NOMO-1 (cell line): Measurements from ENCODE around the gene ULK1.
"Not testable (repeated sequence)": the region's sequence is repeated elsewhere in the genome, so short reads cannot be mapped to it uniquely, and the experiment has no call there.

ENCODE experiments used
- DNase-seq, 2 experiments: peaks; one replicate each; lab custom pipeline; 2025; ENCODE audit not compliant: unreplicated experiment in 2 of 2; lab: John Stamatoyannopoulos, UW

Gene ULK1

DNA sequence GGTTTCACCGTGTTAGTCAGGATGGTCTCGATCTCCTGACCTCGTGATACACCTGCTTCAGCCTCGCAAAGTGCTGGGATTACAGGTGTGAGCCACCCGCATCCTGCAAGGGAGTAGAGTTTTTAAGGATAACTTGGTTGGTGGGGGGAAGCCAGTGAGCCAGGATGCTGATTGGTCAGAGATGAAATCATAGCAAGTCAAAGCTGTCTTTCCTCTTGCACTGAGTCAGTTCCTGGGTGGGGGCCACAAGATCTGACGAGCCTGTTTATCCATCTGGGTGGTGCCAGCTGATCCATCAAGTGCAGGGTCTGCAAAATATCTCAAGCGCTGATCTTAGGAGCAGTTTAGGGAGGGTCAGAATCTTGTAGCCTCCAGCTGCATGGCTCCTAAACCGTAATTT lies 9.3 kb upstream of the ULK1 start:
- DNase-seq = not testable (repeated sequence)

DNA sequence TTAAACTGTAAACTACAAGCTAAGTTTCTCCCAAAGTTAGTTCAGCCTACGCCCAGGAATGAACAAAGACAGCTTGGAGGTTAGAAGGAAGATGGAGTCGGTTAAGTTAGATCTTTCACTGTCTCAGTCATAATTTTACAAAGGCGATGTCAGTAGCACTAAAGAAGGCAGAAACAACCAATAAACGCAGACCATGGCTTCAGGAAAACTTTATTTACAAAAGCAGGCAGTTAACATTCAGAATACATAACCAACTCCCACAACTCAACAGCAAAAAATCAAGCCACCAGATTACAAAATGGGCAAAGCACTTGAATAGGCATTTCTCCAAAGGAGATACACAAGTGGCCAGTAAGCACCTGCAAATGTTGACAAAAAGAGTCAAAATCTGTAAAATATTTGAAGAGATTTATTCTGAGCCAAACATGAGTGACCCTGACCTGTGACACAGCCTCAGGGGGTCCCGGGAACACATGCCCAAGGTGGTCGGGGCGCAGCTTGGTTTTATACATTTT lies 8.8 kb upstream of the ULK1 start:
- no peak for DNase-seq

DNA sequence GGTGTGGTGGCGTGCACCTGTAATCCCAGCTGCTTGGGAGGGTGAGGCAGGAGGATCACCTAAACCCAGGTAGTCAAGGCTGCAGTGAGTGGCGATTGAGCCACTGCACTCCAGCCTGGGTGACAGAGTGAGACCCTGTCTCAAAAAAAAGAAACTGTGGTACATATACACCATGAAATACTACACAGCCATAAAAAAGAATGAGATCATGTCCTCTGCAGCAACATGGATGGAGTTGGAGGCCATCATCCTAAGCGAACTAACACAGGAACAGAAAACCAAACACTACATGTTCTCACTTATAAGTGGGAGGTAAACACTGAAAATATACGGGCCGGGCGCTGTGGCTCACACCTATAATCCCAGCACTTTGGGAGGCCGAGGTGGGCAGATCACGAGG lies 2.7 kb upstream of the ULK1 start:
- not testable (repeated sequence) for DNase-seq

DNA sequence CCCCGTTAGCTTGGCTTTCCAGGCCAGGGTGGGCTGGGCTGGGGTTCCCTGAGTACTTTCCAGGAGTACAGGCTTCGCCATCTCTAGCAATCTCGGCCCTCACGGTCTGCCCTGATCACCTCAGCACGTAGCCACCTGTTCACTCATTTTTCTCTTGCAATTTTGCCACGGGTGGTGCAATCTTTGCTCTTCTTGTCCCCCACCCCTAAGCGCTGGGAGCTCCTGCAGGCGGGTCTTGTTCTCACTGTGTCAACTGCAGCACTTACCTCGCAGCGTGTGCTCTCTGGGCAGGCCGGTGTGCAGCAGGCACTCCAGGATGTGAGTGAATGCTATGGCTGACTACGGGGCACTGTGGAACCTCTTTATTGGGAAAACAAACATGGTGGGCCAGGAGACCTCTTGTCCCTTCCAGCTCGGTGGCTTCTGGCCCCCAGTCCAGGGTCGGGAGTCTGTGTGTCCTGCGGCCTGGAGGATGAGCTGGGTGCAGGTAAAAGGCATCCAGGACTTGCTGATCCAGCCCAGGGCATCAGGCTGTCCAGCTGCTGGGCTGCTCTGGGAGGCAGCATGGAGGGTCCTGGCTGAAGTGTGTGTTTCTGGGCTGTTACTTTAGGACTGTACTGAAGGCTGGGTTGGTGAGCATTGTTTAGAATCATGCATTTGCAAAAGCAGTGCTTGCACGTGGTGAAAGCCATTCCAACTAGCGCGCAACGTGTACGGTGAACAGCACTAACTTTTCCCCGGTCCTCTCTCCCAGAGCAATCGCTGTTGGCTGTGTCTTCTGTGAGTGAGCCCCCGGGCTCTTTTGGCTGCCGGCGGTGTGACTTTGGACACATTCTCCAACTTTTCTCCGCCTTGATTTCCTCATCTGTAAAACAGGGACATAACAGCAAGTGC lies 1.5 kb upstream of the ULK1 start:
- DNase-seq = no peak

DNA sequence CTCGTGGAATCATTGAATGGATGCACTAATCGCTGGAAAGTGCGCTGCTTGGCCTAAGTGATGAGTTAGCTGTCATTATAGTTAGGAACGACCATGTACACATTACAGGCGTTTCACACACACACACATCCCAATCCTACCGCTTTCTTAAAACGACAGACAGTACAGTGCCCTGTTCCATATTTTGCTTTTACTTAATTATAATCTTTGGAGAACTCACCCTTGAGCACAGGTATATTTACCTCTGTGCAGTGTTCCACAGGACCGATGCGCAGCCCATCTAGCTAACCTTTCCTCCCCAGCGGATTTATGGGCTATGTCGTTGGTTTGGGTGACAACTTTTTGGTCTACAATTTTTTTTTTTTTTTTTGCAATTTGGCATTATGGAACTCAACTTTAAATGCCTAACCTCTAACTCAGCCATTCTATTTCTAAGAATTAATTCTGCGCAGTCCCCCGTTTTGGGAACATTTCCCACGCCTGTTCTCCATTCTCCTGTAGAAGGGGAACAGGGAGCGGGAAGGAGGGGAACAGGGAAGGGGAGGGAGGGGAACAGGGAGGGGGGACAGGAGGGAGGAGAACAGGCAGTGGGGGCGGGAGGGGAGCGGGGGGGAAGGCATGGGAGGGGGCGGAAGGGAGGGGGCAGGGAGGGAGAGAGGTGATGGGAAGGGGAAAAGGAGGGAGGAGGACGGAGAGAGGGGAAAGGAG lies 663 bp upstream of the ULK1 start:
- no peak for DNase-seq

DNA sequence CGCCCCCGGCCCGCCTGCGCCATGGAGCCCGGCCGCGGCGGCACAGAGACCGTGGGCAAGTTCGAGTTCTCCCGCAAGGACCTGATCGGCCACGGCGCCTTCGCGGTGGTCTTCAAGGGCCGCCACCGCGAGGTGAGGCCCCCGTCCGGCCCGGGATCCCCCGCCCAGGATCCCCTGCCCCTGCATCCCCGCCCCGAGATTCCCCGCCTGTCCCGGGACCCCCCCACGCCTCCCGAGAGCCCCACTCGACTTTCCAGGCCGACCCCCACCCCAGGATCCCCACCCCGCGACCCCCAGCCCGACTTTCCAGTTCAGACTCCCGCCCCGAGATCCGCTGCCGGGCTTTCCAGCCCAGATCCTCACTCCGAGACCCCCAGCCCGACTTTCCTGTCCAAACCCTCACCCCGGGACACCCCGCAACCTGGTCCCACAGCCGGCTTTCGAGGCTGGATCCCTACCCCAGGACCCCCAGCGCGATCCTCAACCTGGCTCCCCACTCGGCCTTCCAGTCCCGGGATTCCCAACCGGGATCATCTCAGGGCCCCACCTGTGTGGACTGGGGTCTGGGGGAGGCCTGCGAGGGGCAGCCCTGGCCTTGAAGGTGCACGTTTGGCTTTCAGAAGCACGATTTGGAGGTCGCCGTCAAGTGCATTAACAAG lies 688 bp downstream of the ULK1 start:
- DNase-seq = no peak

DNA sequence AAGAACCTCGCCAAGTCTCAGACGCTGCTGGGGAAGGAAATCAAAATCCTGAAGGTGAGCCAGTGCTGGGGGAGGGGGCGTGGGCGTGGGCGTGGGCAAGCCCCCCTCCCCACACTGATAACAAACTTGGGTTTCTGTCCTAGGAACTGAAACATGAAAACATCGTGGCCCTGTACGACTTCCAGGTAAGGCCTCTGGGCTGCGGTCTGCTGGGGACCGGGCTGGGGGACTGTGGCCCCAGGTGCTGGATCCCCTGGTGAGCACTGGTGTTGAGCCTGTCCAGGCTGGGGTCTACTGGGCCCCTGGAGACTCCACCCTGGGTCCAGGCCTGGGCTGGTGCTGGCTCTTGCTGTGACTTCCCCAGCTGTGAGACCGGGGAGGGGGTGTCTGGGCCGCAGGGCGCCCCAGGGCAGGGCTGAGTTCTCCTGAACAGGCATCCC lies 1.2 kb downstream of the ULK1 start:
- DNase-seq = no peak

DNA sequence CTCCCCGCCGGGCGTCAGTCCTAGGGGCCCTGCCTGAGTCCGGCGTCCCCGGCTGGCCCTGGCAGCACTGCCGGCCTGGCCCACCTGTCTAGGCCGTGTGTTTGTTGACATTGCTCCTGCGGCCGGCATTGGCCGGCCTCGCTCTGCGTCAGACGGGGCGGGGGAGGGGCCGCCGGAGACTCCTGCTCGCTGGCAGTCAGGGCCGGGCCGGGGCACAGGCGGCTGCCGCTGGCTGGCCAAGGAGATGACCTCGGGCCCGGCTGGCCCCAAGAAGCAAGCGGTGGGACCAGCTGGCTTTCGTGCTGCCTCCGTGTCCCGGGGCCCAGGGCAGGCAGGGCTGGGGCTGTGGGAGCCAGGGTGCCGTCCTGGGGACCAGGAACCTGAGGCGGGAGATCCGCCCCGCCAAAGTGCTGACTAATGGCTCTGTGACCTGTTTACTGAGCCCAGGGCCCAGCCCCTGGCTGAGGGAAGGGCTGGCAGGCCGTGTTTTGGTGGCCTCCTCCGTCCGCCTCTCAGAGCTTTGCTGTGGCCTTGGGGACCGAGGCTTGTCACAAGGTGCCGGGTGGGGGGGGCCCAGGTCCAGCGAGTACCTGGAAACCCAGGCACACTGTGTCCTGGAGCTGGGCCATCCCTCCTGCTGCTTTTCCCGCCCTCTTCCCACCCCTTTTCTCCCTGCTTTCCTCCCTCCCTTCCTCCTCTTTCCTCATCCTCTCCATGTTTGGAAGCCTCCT lies 1.8 kb downstream of the ULK1 start:
- DNase-seq = peak; percentile 44 to 51

DNA sequence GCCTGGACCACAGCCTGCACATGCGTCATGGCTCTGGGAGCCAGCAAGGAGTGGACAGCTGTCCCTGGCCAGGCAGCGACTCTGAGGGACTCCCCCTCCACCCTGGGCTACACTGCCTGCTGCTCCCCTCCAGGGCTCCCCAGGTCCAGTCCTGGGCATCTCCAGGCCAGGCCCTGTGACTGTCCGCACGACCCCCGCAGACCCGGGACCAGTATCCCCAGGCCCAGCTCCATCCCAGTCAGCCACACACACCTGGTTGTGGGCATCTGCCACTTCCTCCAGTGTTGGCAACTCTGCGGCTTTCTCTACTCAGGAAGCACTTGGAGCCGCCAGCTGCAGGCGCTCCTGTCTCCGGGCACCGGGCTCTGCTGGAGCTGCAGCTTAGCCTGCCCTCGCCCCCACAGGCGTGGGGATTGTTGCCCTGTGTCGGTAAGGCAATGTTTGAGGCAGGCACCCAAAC lies 2.4 kb downstream of the ULK1 start:
- no peak for DNase-seq

DNA sequence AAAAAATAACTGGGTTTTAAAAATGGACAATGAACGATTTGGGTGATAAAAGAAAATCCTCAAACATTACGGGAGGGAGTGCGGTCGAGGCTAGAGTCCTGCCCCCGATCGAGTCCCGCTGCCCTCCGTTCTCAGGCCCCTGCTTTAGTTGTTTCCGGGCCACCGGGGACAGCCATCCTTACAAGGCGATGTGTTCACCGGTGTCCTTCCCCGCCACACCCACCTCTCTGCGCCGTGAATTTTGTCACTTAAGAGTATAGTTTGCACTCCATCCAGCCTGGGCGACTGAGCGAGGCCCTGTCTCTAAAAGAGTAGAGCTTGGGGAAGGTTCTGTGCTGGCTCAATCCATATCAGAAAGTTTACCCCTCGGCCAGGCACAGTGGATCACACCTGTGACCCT lies 2.9 kb downstream of the ULK1 start:
- DNase-seq = no peak

DNA sequence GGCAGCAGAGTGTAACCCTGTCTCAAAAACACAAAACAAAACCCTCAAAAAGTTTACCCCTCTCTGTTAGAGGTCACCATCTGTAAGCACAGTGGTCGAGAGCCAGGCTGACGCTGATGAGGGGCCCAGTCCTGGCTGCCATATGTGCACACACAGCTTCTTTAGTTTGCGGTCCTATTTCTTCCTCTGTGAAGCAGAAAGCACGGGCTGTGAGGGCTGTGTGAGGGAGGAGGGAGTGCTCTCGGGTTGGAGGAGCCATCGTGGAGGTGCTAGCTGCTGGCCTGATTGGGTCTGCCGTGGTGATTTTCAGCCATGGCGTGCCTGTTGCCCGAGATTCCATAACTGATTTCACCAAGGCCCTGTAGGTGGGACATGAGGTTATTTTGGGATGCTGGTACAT lies 3.5 kb downstream of the ULK1 start:
- no peak for DNase-seq

DNA sequence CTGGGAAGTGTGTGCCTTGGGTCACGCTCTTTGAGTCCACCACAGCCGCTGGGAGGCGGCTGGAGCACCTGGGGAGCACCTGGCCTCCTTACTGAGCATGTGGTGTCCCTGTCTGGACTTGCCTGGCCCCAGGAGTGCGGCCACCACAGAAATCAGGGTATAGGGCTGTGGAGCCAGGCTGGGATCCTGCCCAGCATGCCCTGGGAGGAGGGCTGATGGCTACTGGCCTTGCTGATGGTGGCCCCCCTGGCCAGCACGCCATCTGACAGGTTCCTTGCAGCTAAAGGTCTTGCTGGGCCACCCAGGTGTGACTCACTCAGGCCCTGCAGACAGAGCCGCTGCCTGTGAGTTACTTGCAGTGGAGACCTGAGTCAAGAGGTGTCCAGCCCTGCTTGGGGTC lies 6.0 kb downstream of the ULK1 start:
- no peak for DNase-seq

DNA sequence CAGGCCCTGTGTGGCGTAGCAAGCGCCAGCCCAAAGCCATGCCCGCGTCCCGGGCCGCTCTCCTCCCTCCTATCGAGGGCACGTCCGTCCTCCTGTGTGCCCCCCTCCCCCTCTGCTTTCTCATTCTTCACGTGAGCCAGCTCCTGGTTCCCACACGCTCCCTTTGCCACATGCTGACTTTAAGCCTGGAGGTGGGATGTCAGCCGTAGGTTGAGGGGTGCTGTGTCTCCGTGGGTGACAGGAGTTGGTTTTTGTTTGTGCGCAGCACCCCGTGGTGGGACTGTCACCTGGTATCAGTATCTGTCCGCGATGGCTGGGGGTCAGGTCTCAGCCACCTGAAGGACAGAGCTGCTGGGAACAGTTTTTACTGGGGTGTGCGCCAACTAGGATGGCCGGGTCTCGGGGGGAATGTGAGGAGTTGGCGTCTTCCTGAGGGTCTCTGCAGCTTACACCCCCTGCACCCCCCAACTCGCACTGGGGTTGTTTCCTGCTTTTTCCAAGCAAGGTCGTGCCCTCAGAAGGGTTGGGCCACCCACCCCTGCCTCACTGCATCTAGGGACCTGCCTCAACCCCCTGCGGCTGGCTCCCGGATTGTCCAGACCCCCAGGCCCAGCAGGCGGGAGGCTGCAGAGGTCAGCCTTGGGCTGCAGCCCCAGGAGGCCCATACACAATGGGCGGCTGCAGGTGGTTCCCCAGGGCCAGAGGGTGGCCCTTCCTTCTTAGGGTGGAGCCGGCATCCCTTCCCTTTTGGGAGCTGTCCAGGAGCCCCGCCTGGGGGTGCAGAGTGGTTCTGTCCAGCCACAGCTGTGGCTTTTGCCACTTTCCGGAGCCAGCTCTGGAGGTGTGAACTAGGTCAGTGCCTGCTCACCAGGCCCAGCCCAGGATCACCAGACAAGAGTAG lies 7.3 kb downstream of the ULK1 start:
- DNase-seq = no peak

DNA sequence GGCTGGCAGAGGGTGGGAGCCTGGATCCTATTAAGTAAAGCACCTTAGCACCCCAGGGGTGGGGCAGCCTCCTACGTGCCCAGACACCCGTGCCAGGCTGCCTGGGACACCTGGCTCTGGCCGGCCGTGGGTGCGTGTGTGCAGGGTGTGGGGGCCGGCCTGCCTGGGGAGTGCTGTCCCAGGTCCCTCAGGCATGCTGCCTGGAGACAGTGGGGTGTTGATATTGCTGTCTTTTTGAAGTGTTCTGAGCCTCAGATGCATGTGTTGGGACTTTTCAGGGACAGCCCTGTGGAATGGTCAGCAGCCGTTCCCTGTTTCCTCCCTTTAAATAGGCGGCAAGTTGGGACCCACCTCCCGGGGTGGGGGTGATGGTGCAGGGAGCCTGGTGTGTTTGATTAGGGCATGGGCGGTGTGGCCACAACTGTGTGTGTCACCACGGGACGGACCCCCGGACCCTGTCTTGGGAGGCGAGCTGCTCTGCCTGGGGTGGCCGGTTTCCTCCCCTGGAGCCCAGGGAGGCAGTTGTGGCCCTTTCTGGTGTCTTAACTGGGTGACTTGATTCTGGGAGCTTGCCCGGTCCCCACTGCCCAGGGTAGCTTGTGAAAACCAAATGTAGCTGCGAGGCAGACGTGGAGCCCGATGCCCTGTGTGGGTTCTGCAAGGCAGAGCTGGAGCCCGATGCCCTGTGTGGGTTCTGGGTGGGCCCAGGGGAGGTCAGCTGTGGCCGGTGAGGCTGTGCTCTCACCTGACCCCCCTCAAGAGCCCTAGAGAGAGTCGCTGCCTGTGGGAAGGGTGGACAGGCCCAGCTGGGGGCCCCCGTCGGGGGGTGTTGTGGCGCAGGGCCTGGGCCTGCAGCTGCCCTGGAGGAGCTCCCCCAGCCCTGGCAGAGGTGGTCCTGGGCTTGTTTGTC lies 8.2 kb downstream of the ULK1 start:
- no peak for DNase-seq

DNA sequence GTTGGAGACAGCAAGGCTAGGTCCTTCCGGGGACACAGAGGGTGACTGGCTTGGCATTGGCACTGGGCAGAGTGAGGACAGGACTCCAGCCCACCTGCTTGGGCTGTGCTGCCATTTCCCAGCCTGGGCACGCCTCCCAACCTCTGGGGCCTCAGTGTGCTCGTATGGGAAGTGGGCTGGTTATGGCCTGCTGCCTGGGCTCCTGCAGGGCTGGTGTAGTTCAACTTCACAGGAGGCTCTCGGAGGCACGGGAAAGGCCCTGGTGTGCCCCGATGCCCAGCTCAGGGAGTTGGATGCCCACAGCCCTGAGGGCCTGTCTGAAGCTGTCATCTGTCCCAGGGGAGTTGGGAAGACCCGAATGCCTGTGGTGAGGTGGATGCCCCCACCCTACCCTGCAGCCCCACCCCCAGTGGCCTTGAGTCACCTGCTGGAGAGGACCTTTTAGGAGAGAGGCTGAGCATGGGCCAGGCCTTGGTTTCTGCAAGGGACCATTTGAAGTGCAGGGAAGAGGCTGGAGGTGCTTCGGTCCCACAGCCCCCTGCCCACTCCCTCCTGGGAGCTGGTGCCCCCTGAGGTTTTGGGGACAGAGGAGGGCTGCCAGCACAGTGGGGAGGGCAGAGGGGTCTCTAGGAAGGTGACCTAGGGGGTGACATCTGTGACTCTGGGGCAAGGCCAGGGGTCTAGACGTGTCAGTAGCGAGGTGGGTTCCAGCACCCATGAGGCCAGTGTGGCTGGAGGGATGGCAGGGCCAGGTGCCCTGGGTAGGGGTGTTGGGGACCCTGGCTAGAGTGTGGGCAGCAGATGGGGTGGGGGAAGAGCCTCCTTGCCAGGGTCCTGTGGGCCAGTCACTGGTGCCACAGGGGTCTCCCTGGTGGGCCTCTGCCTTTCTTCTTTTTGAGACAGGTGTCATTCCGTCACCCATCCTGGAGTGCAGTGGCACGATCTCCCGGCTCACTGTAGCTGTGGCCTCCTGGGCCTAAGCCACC lies 9.1 kb downstream of the ULK1 start:
- no peak for DNase-seq

DNA sequence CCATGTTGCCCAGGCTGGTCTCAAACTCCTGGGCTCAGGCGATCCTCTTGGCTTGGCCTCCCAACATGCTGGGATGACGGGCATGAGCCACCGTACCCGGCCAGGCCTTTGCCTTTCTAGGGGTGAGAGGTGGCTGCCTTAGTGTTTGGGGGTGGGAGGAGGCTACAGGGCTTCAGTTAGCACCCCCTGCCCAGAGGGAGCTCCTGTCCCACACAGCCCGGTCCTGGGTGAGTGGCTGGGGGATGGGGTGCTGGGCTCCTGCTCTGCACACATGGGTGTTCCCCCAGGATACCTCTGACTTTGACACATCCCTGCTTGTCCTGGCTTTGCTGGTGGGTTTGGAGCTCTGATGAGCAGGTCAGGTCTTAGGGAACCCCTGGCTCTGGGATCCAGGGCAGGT lies 9.9 kb downstream of the ULK1 start:
- DNase-seq = no peak

DNA sequence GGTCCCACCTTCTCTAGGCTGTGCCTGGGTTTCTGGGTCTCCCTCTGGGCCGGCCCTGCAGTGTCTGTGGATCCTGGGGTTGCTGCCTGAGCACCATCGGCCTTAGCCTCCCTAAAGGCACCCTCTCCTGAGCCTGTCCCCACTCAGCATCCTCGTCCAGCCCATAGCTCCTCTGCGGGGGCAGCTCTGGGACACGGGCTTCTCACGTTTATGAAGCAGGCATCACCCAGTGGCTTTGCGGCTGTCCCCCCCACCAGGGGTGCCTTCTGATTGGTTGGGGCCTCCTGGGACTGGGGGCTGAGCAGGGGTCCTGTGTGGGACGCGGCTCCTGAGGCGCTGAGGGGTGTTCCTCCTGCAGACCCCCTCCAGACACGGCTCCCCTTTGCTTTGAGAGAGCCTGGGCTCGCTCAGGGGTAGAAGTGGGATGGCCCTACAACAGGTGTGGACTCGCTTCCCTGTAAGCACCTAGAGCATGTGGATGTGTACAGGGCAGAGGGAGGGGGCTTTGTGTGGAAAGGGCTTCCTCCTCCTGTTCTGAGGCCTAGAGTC lies 10.7 kb downstream of the ULK1 start:
- DNase-seq = no peak
